GM12878 (cell line): ENCODE data around the gene SLC17A7. TPM values are rescaled to one million over a fixed set of nuclear protein-coding genes. Genes with fewer than 3 reads are reported as not detected.

ENCODE experiments used
- ATAC-seq: fragments of 200-7000 bp; cut with Tn5 transposase; 3 replicates; pipeline ENCODE4 v1.9.1; 2020; ENCODE audit warnings: mild to moderate bottlenecking, moderate library complexity
- BruUV-seq: library from RNA; stranded (reverse); fragments of 400-500 nt; replicated peaks from 2 replicates; lab custom pipeline; 2021; lab: Mats Ljungman, UMichigan
- CTCF ChIA-PET: fragments of 300-600 bp; sonication (Branson Sonifier 250); formaldehyde crosslinking; extraction: SDS; loops from one replicate; lab custom pipeline; 2021; ENCODE audit warnings: inconsistent platforms; lab: Yijun Ruan, JAX
- POLR2A ChIA-PET: fragments of 350-600 bp; formaldehyde crosslinking; extraction: SDS; loops from one replicate; lab custom pipeline; 2021; ENCODE audit warnings: inconsistent platforms; lab: Charles Lee
- RAD21 ChIA-PET: fragments of 300-600 bp; sonication (Branson Sonifier 250); formaldehyde crosslinking; loops from one replicate; lab custom pipeline; 2023; ENCODE audit warnings: antibody characterized with exemption; ENCODE audit not compliant: unreplicated experiment; lab: Charles Lee
- SMC1A ChIA-PET: fragments of 300-600 bp; sonication (Branson Sonifier 250); formaldehyde crosslinking; loops from one replicate; lab custom pipeline; 2023; ENCODE audit not compliant: unreplicated experiment, uncharacterized antibody; lab: Charles Lee
- DNase-seq: peaks from one replicate; pipeline ENCODE4 v3.0.0-alpha.2; 2011; ENCODE audit warnings: low read depth, low spot score
- FAIRE-seq: peaks from 3 replicates; lab custom pipeline; 2011; peaks lifted over from hg19 to GRCh38; lab: Jason Lieb, UNC
- H2AFZ ChIP-seq: 2 replicates; pipeline ENCODE4 v1.6.0; 2011; ENCODE audit warnings: low read depth, low read length, control low read depth; ENCODE audit not compliant: control insufficient read depth
- H3K27ac ChIP-seq: 2 replicates; pipeline ENCODE4 v1.5.1; 2011; ENCODE audit warnings: control low read depth; ENCODE audit not compliant: control insufficient read depth, insufficient read depth
- H3K27me3 ChIP-seq, 2 experiments: replicated peaks in 1 of 2; 2 replicates each; pipeline versions ENCODE4 v1.6.0 to v1.6.1; 2011; ENCODE audit warnings: low read length in 1 of 2; ENCODE audit not compliant: control insufficient read depth in 2 of 2, insufficient read depth in 2 of 2
- H3K36me3 ChIP-seq, 2 experiments: 2 replicates each; pipeline ENCODE4 v1.5.1; 2011; ENCODE audit warnings: low read length in 1 of 2; ENCODE audit not compliant: control insufficient read depth in 2 of 2, insufficient read depth in 2 of 2
- H3K4me1 ChIP-seq: 2 replicates; pipeline ENCODE4 v1.6.1; 2011; ENCODE audit warnings: mild to moderate bottlenecking, low read length, moderate library complexity, mixed read lengths; ENCODE audit not compliant: control insufficient read depth, insufficient read depth
- H3K4me2 ChIP-seq: 2 replicates; pipeline ENCODE4 v1.6.0; 2011; ENCODE audit warnings: control low read depth; ENCODE audit not compliant: control insufficient read depth, insufficient read depth
- H3K4me3 ChIP-seq: fragments of 200-600 bp; sonication (generic); 2 replicates; pipeline ENCODE4 v1.5.1; 2016
- H3K79me2 ChIP-seq: 2 replicates; pipeline ENCODE4 v1.6.0; 2011; ENCODE audit warnings: low read length; ENCODE audit not compliant: control insufficient read depth, insufficient read depth
- H3K9ac ChIP-seq: 2 replicates; pipeline ENCODE4 v1.8.0; 2011; ENCODE audit warnings: low read length, control low read depth, mixed read lengths; ENCODE audit not compliant: control insufficient read depth, insufficient read depth
- H3K9me3 ChIP-seq: replicated peaks from 3 replicates; pipeline ENCODE4 v1.5.1; 2011; ENCODE audit warnings: mild to moderate bottlenecking, low read length; ENCODE audit not compliant: control insufficient read depth, insufficient read depth
- H4K20me1 ChIP-seq: 2 replicates; pipeline ENCODE4 v1.6.0; 2011; ENCODE audit not compliant: control insufficient read depth, insufficient read depth
- CHD4 ChIP-seq: fragments of 200-600 bp; sonication (generic); IDR thresholded peaks from 2 replicates; pipeline ENCODE4 v1.6.1; 2016; ENCODE audit warnings: mild to moderate bottlenecking
- EZH2 ChIP-seq: IDR thresholded peaks from 2 replicates; pipeline ENCODE4 v1.6.1; 2012; ENCODE audit warnings: low read depth, mild to moderate bottlenecking, control low read depth, inconsistent platforms, low read length, borderline replicate concordance; ENCODE audit not compliant: control insufficient read depth
- PKNOX1 ChIP-seq: fragments of 450-650 bp; IDR thresholded peaks from 2 replicates; pipeline ENCODE4 v1.6.1; 2016; ENCODE audit warnings: mild to moderate bottlenecking
- RBBP5 ChIP-seq: fragments of 200-600 bp; sonication (generic); conservative IDR thresholded peaks from 2 replicates; pipeline ENCODE4 v1.6.1; 2016
- SIN3A ChIP-seq: IDR thresholded peaks from 2 replicates; pipeline ENCODE4 v1.6.1; 2012; ENCODE audit warnings: low read depth, low read length, improper control_type of control experiment
- SREBF1 ChIP-seq: IDR thresholded peaks from 2 replicates; pipeline ENCODE4 v1.6.1; 2012; ENCODE audit warnings: mild to moderate bottlenecking, low read length
- WGBS: methylation state at CpG from one replicate; pipeline ENCODE4 v1.1.6; 2016; ENCODE audit warnings: low lambda C conversion rate; ENCODE audit not compliant: insufficient replicate concordance, insufficient coverage; ENCODE audit errors: missing lambda C conversion rate; 5-methylcytosine and 5-hydroxymethylcytosine counted together
- in situ Hi-C: fragments of 300-500 bp; cut with MboI; formaldehyde crosslinking; loops from 9 replicates; pipeline ENCODE4 v1.14.3; 2018; ENCODE audit warnings: mixed read lengths
- intact Hi-C: fragments of 100-400 bp; cut with micrococcal nuclease; formaldehyde crosslinking; loops from one replicate; pipeline ENCODE4 v1.14.2; 2022; ENCODE audit not compliant: unreplicated experiment
- polyA plus RNA-seq, 11 experiments: library from polyadenylated mRNA; depleted of rRNA in 4 of 11; unstranded in 6 of 11; stranded (reverse) in 5 of 11; fragments of >200 nt; fragmentation: Nextera tagmentation in 4 of 11; fragmentation: Illumina TruSeq in 1 of 11; extraction: Ambion mirVana in 4 of 11; extraction: Trizol in 1 of 11; gene quantifications; 1 replicate in 1 of 11; 2 replicates in 10 of 11; pipeline versions ENCODE4 v1.2.1 to v1.2.3, GENCODE V29; 2011 to 2016; ENCODE audit warnings: inconsistent platforms in 2 of 11, missing spikeins in 2 of 11, low read depth in 1 of 11
- total RNA-seq, 4 experiments: library from RNA; depleted of rRNA in 3 of 4; stranded (reverse); fragments of >200 nt in 3 of 4; fragmentation: Illumina TruSeq in 1 of 4; extraction: Trizol in 1 of 4; gene quantifications; 2 replicates each; pipeline versions ENCODE4 v1.2.1 to v1.2.3, GENCODE V29; 2013 to 2021
- TF ChIP-seq, protein P1 (sequence below): IDR thresholded peaks from 2 replicates; pipeline ENCODE4 v1.6.1; 2011; ENCODE audit warnings: mild to moderate bottlenecking, low read depth, low read length, moderate library complexity; ENCODE audit not compliant: insufficient replicate concordance
- TF ChIP-seq, protein P2 (sequence below): IDR thresholded peaks from 2 replicates; pipeline ENCODE4 v1.6.1; 2011; ENCODE audit warnings: low read depth, mild to moderate bottlenecking, low read length, moderate library complexity, borderline replicate concordance; ENCODE audit errors: extremely low read depth

Gene SLC17A7
- total and polyA plus RNA-seq, 10 of the 15 experiments (the other 5 are each of a cell fraction or from before 2014, with no cell fraction given), result 0.03 to 0.24 (median 0.06) TPM; not detected in 6

GRCh38 chr19:49434907-49435583 is 6.3 kb downstream of the SLC17A7 start (continued):
- TF ChIP-seq, protein P1, sequence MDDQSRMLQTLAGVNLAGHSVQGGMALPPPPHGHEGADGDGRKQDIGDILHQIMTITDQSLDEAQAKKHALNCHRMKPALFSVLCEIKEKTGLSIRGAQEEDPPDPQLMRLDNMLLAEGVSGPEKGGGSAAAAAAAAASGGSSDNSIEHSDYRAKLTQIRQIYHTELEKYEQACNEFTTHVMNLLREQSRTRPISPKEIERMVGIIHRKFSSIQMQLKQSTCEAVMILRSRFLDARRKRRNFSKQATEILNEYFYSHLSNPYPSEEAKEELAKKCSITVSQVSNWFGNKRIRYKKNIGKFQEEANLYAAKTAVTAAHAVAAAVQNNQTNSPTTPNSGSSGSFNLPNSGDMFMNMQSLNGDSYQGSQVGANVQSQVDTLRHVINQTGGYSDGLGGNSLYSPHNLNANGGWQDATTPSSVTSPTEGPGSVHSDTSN, result peak; percentile 22
- TF ChIP-seq RBBP5 (no peak), SREBF1 (no peak), SIN3A (no peak), PKNOX1 (peak; percentile 68)

DNA sequence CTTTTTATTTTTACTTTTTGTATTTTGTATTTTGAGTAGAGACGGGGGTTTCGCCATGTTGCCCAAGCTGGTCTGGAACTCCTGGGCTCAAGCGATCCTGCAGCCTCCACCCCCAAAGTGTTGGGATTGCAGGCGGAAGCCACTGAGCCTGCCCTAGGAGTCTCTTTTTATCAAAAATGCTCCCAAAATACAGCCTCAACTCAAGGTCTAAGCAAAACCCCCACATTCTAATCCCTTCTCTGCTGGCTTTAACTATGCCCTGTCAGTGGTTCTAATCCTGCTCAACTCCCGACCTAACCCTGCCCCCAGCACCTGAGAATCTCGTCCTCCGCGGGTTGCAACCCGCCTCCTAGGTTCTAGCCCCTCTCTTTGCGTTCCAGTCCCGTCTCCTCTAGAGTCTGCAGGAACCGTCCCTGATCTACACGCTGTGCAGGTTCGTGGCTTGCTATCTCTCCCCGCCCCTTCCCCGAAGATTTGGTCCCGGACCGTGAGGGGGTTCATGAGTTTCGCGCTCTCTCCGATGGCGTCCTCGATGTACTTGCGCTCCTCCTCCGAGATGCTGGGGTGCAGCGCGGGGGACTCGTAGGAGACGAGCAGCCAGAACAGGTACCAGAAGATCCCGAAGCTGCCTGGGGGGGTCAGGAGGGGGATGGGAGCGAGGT is 8.0 kb downstream of the SLC17A7 start:
- H3K27ac ChIP-seq, result no peak overlapping the region
- RAD21 ChIA-PET, result no interaction called here
- no peak overlapping the region for H2AFZ ChIP-seq
- SMC1A ChIA-PET, result no interaction called here
- intact Hi-C loops (no loop called here), in situ Hi-C loops (no loop called here)
- no peak for FAIRE-seq
- whole genome bisulfite sequencing, result 29% methylated on average over 30 of the region's 31 CpGs
- H4K20me1 ChIP-seq, result no peaks in the 10 kb centered on the region
- no peak for DNase-seq
- ATAC-seq, result no peak
- POLR2A ChIA-PET, result no interaction called here
- H3K9me3 ChIP-seq, result no peaks in the 10 kb centered on the region
- no peaks in the 10 kb centered on the region for H3K79me2 ChIP-seq
- no peak overlapping the region for H3K4me3 ChIP-seq
- no peak overlapping the region for H3K4me2 ChIP-seq
- CTCF ChIA-PET, result no interaction called here
- H3K27me3 ChIP-seq, result peaks cover 5 to 12% of the 10 kb centered on the region in 2 experiments
- TF ChIP-seq CHD4 (no peak), EZH2 (0 out of 2 replicates have a peak, but pooled peaks have one; percentile 37)
- TF ChIP-seq, protein P2, sequence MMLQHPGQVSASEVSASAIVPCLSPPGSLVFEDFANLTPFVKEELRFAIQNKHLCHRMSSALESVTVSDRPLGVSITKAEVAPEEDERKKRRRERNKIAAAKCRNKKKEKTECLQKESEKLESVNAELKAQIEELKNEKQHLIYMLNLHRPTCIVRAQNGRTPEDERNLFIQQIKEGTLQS, result no peak
- BruUV-seq, result no TSS peak
- H3K4me1 ChIP-seq, result no peaks in the 10 kb centered on the region
- no peak overlapping the region for H3K9ac ChIP-seq
- H3K36me3 ChIP-seq, result no peaks in the 10 kb centered on the region
